ENCODE data around the gene NOL4L. TPM values are rescaled to one million over a fixed set of nuclear protein-coding genes. Genes with fewer than 3 reads are reported as not detected.

The NOL4L gene
- total RNA-seq, 1 experiment from 2014 or later, result 40.9 TPM

DNA sequence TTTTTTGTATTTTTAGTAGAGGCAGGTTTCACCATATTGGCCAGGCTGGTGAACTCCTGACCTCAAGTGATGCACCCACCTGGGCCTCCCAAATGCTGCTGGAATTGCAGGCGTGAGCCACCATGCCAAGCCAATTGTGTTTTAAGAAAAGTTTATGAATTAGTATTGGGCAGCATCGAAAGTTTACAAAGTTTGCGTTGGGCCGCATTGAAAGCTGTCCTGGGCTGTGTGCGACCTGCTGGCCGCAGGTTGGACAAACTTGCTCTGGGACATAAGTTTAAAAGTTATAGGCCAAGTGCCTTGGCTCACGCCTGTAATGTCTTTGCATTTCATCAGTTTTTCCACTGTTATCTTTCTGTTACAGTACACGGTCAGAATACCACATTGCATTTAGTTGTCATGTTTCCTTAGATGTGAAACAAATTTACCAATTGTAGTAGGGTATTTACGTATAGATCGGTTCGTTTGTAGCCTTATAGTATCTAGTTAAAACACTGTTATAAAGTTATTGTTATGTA, 187.5 kb downstream of the NOL4L start:
- no peak overlapping the region for H3K4me2 ChIP-seq
- H2AFZ ChIP-seq, result no peak overlapping the region
- H4K20me1 ChIP-seq (ENCODE audit: insufficient read depth), result peaks cover 43% of the 10 kb centered on the region
- H3F3A ChIP-seq (ENCODE audit: insufficient read depth, low read depth), result peaks cover 10% of the 10 kb centered on the region; the same call in 1 of the 2 replicates
- no peaks in the 10 kb centered on the region for H3K4me1 ChIP-seq (replicated peaks; ENCODE audit: insufficient read depth)
- no peak overlapping the region for H3K4me3 ChIP-seq
- POLR2A ChIA-PET (ENCODE audit: unreplicated experiment), result no interaction called here
- CTCF ChIA-PET, result no interaction called here
- no peak overlapping the region for H3K27ac ChIP-seq
- H3K9me2 ChIP-seq (ENCODE audit: insufficient read depth), result no peaks in the 10 kb centered on the region
- H3K9me3 ChIP-seq (ENCODE audit: insufficient read depth, low read depth), result no peaks in the 10 kb centered on the region
- intact Hi-C loops (cut with micrococcal nuclease; ENCODE audit: unreplicated experiment), result no loop called here
- H3K27me3 ChIP-seq (ENCODE audit: insufficient read depth, low read depth), result no peaks in the 10 kb centered on the region
- no TSS peak for BruUV-seq (replicated peaks)
- no peak for DNase-seq
- H3K79me2 ChIP-seq (ENCODE audit: low read depth), result peaks cover 66% of the 10 kb centered on the region
- H3K36me3 ChIP-seq (ENCODE audit: low read depth), result peaks cover 11% of the 10 kb centered on the region; the same call in 1 of the 2 replicates
- no peak for TF ChIP-seq EZH2 (IDR thresholded peaks at IDR 0.05; ENCODE audit: low read depth)
- TF ChIP-seq, protein P1, sequence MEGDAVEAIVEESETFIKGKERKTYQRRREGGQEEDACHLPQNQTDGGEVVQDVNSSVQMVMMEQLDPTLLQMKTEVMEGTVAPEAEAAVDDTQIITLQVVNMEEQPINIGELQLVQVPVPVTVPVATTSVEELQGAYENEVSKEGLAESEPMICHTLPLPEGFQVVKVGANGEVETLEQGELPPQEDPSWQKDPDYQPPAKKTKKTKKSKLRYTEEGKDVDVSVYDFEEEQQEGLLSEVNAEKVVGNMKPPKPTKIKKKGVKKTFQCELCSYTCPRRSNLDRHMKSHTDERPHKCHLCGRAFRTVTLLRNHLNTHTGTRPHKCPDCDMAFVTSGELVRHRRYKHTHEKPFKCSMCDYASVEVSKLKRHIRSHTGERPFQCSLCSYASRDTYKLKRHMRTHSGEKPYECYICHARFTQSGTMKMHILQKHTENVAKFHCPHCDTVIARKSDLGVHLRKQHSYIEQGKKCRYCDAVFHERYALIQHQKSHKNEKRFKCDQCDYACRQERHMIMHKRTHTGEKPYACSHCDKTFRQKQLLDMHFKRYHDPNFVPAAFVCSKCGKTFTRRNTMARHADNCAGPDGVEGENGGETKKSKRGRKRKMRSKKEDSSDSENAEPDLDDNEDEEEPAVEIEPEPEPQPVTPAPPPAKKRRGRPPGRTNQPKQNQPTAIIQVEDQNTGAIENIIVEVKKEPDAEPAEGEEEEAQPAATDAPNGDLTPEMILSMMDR (conservative IDR thresholded peaks at IDR 0.05), result no peak

DNA sequence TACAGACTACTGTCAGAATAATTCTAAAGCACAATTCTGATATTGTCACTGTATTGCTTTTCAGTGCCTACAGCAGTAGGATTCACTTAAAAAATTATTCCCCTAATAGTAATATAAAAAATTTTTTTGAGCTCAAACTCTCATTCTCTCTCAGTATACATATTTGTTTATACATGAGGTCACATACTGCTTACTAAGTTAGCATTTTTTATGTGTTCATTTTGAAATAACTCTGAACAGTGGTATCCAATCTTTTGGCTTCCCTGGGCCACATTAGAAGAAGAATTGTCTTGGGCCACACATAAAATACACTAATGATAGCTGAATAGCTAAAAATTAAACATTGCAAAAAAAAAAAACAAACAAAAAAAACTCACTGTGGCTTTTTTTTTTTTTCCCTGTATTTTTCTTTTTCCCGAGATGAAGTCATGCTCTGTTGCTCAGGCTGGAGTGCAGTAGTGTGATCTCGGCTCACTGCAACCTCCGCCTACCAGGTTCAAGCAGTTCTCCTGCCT, 188.4 kb downstream of the NOL4L start:
- H3K36me3 ChIP-seq (ENCODE audit: low read depth), result peaks cover 12% of the 10 kb centered on the region; the same call in 1 of the 2 replicates
- BruUV-seq (replicated peaks), result no TSS peak
- H3K9me3 ChIP-seq (ENCODE audit: insufficient read depth, low read depth), result no peaks in the 10 kb centered on the region
- no peaks in the 10 kb centered on the region for H3K27me3 ChIP-seq (ENCODE audit: insufficient read depth, low read depth)
- H3K79me2 ChIP-seq (ENCODE audit: low read depth), result peaks cover 66% of the 10 kb centered on the region
- peaks cover 10% of the 10 kb centered on the region; the same call in 1 of the 2 replicates for H3F3A ChIP-seq (ENCODE audit: insufficient read depth, low read depth)
- H4K20me1 ChIP-seq (ENCODE audit: insufficient read depth), result peaks cover 48% of the 10 kb centered on the region
- DNase-seq, result no peak
- H3K9me2 ChIP-seq (ENCODE audit: insufficient read depth), result no peaks in the 10 kb centered on the region
- no peak overlapping the region for H3K4me2 ChIP-seq
- ChIA-PET CTCF (interaction anchor here (0.6 to 0.7 kb wide), 2 partner anchors 646 to 857 kb away, joined by 3 read pairs; no protein-coding TSS in a partner anchor), POLR2A (ENCODE audit: unreplicated experiment) (no interaction called here)
- no peaks in the 10 kb centered on the region for H3K4me1 ChIP-seq (replicated peaks; ENCODE audit: insufficient read depth)
- no peak overlapping the region for H3K4me3 ChIP-seq
- no peak for TF ChIP-seq EZH2 (IDR thresholded peaks at IDR 0.05; ENCODE audit: low read depth)
- TF ChIP-seq, protein P1 (conservative IDR thresholded peaks at IDR 0.05), result no peak
- H3K27ac ChIP-seq, result 0 out of 2 replicates have a peak overlapping the region, but pooled peaks have one; percentile 25
- no peak overlapping the region for H2AFZ ChIP-seq
- intact Hi-C loops (cut with micrococcal nuclease; ENCODE audit: unreplicated experiment), result no loop called here

DNA sequence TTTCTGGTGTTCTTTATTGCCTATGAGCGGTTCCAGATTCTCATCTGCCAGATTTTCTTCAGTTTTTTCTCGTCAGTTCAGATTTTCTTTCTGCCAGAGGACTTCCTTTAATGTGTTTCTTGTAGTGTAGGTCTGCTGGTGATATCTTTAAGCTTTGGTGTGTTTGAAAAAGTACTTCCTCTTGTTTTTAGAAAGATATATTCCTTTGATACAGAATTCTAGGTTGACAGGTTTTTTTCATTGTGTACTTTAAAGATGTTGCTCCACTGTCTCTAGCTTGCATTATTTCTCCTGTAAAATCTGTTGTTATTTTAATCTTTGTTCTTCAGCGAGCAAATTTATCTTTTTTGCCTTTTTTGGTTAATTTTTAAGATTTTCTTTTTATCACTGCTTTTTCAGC, 190.1 kb downstream of the NOL4L start:
- H3K4me1 ChIP-seq (replicated peaks; ENCODE audit: insufficient read depth), result no peaks in the 10 kb centered on the region
- H3K27me3 ChIP-seq (ENCODE audit: insufficient read depth, low read depth), result no peaks in the 10 kb centered on the region
- H3K4me2 ChIP-seq, result no peak overlapping the region
- no peaks in the 10 kb centered on the region for H3K9me2 ChIP-seq (ENCODE audit: insufficient read depth)
- H3K27ac ChIP-seq, result no peak overlapping the region
- intact Hi-C loops (cut with micrococcal nuclease; ENCODE audit: unreplicated experiment), result no loop called here
- H4K20me1 ChIP-seq (ENCODE audit: insufficient read depth), result peaks cover 52% of the 10 kb centered on the region; the same call in 1 of the 2 replicates
- peaks cover 16% of the 10 kb centered on the region for H3F3A ChIP-seq (ENCODE audit: insufficient read depth, low read depth)
- H3K9me3 ChIP-seq (ENCODE audit: insufficient read depth, low read depth), result no peaks in the 10 kb centered on the region
- peaks cover 25% of the 10 kb centered on the region for H3K36me3 ChIP-seq (ENCODE audit: low read depth)
- no peak for DNase-seq
- no peak for TF ChIP-seq EZH2 (IDR thresholded peaks at IDR 0.05; ENCODE audit: low read depth)
- TF ChIP-seq, protein P1 (conservative IDR thresholded peaks at IDR 0.05), result no peak
- no TSS peak for BruUV-seq (replicated peaks)
- peaks cover 67% of the 10 kb centered on the region for H3K79me2 ChIP-seq (ENCODE audit: low read depth)
- H2AFZ ChIP-seq, result no peak overlapping the region
- no peak overlapping the region for H3K4me3 ChIP-seq
- ChIA-PET CTCF (interaction anchor here (0.7 kb wide), 1 partner anchor 1466 kb away, joined by 4 read pairs; no protein-coding TSS in a partner anchor), POLR2A (ENCODE audit: unreplicated experiment) (interaction anchor here (0.7 kb wide), 1 partner anchor 30 kb away, joined by 3 read pairs; no protein-coding TSS in a partner anchor)

Other genes starting within 250 kb of the NOL4L start
- 102 and 123 TPM in 2 replicates for gene ASXL1, start 227.0 kb downstream of the NOL4L start, total RNA-seq (2021)
- 0.08 TPM in 1 of 2 replicates, not detected in the other for gene C20orf203, start 88.6 kb upstream of the NOL4L start, total RNA-seq (2021)
- gene COMMD7, start 158.1 kb upstream of the NOL4L start, total RNA-seq (2021), result 42.3 and 43.0 TPM in 2 replicates
- gene DNMT3B, start 177.1 kb upstream of the NOL4L start, total RNA-seq (2021), result 5.7 and 8.0 TPM in 2 replicates
- 113 and 154 TPM in 2 replicates for gene MAPRE1, start 234.6 kb upstream of the NOL4L start, total RNA-seq (2021)